Thyroid gland (tissue), 4 donors: ENCODE results near the gene SFT2D2.

ENCODE experiments used
- CTCF ChIP-seq, 6 experiments: fragments of 200-600 bp in 3 of 6; fragments of 450-650 bp in 3 of 6; sonication (generic) in 3 of 6; IDR thresholded peaks; one replicate each; pipeline ENCODE4 v1.5.1; 2016 to 2019; ENCODE audit warnings: antibody characterized with exemption in 6 of 6, mild to moderate bottlenecking in 2 of 6, inconsistent platforms in 1 of 6, moderate library complexity in 1 of 6
- POLR2A ChIP-seq, 2 donors: fragments of 450-650 bp; IDR thresholded peaks; one replicate each; pipeline ENCODE4 v1.6.1; 2017; ENCODE audit warnings: antibody characterized with exemption in 2 of 2, mild to moderate bottlenecking in 2 of 2, moderate library complexity in 1 of 2

- TF ChIP-seq CTCF (IDR thresholded peaks at IDR 0.05) (no peak), POLR2A (IDR thresholded peaks at IDR 0.05) (no peak)
These were observed 26.7 kb upstream of the SFT2D2 start for GRCh38 chr1:168199056-168199455.
